T-helper 1 cell treated with Interleukin-12 subunit alpha and Interleukin-12 subunit beta and Interleukin-4 antibody, amounts not matched to agents 30 μg/mL and 1 μg/mL, for 36 hours (primary cell): ENCODE measurements around the gene ASB16.

Experiments
- H3K27ac Mint-ChIP-seq: one replicate; pipeline ENCODE4 v1.8.0; 2021; ENCODE audit warnings: mild to moderate bottlenecking, mixed read lengths
- H3K27me3 Mint-ChIP-seq: one replicate; pipeline ENCODE4 v1.8.0; 2021; ENCODE audit warnings: low read depth, mixed read lengths
- H3K36me3 Mint-ChIP-seq: one replicate; pipeline ENCODE4 v1.8.0; 2021; ENCODE audit warnings: low read depth, mixed read lengths
- H3K4me1 Mint-ChIP-seq: one replicate; pipeline ENCODE4 v1.8.0; 2021; ENCODE audit warnings: low read depth, mixed read lengths
- H3K4me3 Mint-ChIP-seq: one replicate; pipeline ENCODE4 v1.8.0; 2021; ENCODE audit warnings: mild to moderate bottlenecking, moderate library complexity, mixed read lengths
- H3K9me3 Mint-ChIP-seq: one replicate; pipeline ENCODE4 v1.8.0; 2021; ENCODE audit warnings: mixed read lengths

ASB16 gene

DNA sequence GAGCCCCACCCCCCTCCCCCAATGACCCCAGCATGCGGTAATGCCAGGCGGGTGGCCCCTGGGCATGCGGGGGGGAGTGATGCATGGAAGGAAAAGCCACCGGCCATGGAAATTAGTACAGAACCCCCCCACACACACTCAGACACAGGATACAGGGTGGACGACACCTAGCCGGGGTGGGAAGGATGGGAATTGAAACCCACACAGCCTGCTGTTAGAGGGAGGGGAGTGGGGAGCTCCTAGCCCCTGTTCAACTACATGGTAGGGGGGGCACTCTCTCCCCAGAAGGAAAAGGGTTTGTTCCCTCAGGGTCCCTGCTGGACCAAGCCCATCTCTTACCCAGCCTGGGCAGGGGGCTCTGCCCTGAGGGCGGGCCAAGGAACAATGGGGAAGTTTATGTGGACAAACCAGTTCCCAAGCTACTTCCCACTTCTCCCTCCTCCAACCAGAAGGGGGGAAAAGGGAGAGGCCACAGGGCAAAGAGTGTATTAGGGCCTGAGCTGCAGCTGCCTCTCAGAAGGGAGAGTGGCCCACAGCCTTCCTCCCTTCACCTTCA lies 21.5 kb downstream of the ASB16 start:
- no peak overlapping the region for H3K27ac Mint-ChIP-seq
- no peaks in the 10 kb centered on the region for H3K9me3 Mint-ChIP-seq
- no peaks in the 10 kb centered on the region for H3K27me3 Mint-ChIP-seq
- H3K4me3 Mint-ChIP-seq, result no peak overlapping the region
- H3K36me3 Mint-ChIP-seq, result peaks cover 38% of the 10 kb centered on the region
- peaks cover 18% of the 10 kb centered on the region for H3K4me1 Mint-ChIP-seq

DNA sequence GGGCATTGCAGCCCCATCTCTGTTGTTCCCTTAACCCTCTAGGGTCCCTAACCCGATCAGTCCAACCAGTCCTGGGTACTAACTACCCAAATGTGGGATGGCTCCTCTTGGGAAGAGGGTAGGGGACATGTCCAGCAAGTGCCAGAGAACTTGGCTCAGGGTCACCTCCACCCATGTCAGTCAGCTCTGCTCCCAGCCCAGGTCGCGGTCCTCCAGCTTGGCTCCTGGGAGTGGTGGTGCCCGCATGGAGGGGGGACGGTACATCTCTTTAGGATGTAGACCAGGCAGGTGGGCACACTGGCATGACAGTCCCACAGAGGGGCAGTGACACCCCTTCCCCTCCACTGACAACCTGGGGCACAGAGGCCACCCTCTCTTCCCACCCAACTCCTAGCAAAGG lies 22.2 kb downstream of the ASB16 start:
- Mint-ChIP-seq H3K4me3 (no peak overlapping the region), H3K36me3 (peaks cover 44% of the 10 kb centered on the region), H3K27me3 (no peaks in the 10 kb centered on the region), H3K27ac (no peak overlapping the region), H3K4me1 (peaks cover 19% of the 10 kb centered on the region), H3K9me3 (no peaks in the 10 kb centered on the region)

DNA sequence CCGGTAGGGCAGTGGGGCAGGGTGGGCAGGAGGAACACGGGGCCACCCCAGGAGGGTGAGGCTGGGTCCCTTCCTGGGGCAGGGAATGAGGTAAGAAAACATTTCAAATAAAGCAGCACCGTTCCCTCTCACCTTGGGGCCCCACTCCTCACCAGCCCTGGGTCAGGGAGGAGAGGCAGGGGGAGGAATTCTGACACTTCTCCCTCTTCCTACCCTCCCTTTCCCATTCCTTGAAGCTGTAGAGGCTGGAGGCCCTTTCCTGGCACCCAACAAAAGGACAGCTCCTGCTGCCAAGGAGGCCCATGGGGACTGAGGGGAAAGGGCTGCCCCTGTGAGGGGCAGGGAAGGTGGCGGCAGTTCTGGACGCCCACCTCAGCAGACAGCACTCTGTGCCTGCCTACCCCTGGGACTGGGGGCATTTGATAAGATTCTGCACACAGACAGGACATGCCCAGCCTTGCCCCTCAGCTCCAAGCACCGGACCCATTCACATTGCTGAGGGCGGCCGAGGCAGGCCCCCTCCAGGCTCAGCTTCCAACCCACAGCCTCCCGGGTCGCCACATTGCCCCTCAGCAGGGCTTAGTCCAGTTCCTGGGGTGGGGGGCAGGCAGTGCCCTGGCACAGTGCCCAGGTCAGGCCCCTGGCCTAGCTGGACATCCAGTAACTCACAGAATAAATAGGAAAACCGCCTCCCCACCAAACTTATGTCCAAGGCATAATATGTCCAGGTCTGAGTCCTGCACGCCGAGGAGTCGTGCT lies 23.0 kb downstream of the ASB16 start:
- H3K27ac Mint-ChIP-seq, result no peak overlapping the region
- peaks cover 17% of the 10 kb centered on the region for H3K4me1 Mint-ChIP-seq
- H3K4me3 Mint-ChIP-seq, result no peak overlapping the region
- H3K27me3 Mint-ChIP-seq, result no peaks in the 10 kb centered on the region
- no peaks in the 10 kb centered on the region for H3K9me3 Mint-ChIP-seq
- H3K36me3 Mint-ChIP-seq, result peaks cover 47% of the 10 kb centered on the region

DNA sequence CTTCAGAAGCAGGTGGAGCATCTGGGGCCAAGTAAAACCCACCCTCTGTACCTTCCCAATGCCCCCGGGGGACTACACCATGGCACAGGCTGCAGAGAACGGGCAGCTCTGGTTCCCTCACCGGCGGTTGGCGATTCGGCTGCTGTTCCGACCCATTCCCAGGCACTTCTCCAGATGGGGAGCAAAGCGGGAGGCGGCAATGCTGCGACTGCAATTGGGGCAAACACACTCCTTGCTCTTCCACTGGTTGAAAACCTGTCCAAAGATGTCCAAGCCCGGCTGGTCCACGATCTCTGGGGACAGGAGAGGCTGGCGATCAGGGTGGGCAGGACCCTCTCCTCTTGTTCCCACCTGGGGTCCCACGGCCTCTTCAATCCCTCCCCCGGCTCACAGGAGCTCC lies 26.6 kb downstream of the ASB16 start:
- Mint-ChIP-seq H3K27me3 (no peaks in the 10 kb centered on the region), H3K27ac (no peak overlapping the region), H3K9me3 (no peaks in the 10 kb centered on the region), H3K36me3 (peaks cover 37% of the 10 kb centered on the region), H3K4me1 (peaks cover 23% of the 10 kb centered on the region), H3K4me3 (peak overlapping the region; percentile 90)

DNA sequence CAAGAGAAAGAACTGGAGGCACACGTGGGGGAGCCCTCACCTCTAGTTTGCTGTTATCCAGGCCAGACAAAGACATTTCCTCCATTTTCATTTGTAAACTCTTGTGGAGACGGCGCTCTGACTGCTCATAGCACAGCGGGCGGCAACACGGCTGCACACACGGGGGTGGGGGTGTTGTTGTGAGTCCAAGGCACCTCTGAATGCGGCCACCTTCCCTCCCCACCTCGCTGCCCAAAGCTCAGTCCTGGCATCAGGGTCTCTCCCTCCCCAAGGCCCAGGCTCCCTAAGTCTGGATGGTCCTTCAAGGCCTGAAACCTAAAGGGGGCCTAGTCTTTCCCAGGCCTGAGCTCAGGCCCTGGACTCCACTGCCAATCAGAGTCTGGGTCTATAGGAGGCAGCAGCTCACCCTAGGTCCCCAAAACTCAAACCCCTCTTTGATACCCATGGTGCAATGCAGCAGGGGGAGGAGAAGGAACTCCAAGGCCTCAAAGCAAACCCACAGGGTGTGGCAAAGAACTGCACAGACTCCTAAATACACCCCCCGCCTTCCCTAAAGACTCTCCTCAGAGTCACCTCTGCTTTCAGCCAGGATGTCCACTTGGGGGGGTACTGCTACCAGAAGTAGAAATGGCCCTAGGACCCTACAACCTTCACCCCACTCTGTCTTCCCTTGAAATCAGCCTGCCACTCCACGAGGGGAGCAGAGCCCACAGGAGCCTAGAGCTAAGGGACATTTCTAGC lies 27.6 kb downstream of the ASB16 start:
- Mint-ChIP-seq H3K4me1 (peaks cover 26% of the 10 kb centered on the region), H3K36me3 (peaks cover 34% of the 10 kb centered on the region), H3K9me3 (no peaks in the 10 kb centered on the region), H3K27me3 (no peaks in the 10 kb centered on the region), H3K27ac (peak overlapping the region; percentile 76), H3K4me3 (peak overlapping the region; percentile 90)

DNA sequence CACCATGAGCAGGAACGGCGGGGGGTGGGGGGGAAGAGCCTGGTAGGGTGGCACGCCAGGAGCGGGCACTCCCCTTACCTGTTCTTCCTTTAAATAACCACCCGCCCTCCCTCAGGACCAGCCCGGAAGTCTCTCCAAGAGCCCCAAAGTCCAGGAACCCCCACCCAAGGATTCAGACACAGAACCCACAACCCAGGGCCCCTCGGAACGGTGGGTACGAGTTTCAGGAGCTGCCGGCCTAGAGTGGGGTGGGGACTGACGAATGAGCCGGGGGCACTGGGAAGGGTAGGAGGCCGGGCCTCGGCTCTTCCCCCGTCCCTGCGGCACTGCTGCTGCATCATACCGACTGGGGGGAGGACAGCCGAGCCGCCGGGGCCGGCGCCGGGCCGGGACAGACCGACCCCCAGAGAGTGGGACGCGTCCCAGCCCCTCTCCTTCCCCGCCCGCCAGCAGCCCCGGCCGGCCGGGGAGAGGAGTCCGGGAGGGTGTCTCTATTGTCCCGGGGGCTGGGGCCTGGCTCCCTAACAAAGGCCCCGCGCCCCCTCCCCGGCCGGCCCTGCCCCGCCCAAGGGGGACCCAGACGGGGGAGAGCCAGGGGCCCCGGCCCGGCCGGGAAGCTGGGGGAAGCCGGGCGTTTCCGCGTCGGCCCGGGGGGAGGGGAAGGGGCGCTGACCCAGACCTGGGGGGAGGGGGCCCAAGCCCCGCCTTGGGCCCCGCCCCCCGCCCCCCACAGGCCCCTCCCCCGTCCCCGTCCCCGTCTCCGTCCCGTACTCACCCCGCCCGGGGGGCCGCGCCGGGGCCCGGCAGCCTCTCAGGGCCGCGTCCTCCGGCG lies 28.4 kb downstream of the ASB16 start:
- H3K4me1 Mint-ChIP-seq, result peaks cover 34% of the 10 kb centered on the region
- peak overlapping the region; percentile 76 for H3K27ac Mint-ChIP-seq
- peak overlapping the region; percentile 90 for H3K4me3 Mint-ChIP-seq
- H3K27me3 Mint-ChIP-seq, result no peaks in the 10 kb centered on the region
- no peaks in the 10 kb centered on the region for H3K9me3 Mint-ChIP-seq
- H3K36me3 Mint-ChIP-seq, result peaks cover 35% of the 10 kb centered on the region

DNA sequence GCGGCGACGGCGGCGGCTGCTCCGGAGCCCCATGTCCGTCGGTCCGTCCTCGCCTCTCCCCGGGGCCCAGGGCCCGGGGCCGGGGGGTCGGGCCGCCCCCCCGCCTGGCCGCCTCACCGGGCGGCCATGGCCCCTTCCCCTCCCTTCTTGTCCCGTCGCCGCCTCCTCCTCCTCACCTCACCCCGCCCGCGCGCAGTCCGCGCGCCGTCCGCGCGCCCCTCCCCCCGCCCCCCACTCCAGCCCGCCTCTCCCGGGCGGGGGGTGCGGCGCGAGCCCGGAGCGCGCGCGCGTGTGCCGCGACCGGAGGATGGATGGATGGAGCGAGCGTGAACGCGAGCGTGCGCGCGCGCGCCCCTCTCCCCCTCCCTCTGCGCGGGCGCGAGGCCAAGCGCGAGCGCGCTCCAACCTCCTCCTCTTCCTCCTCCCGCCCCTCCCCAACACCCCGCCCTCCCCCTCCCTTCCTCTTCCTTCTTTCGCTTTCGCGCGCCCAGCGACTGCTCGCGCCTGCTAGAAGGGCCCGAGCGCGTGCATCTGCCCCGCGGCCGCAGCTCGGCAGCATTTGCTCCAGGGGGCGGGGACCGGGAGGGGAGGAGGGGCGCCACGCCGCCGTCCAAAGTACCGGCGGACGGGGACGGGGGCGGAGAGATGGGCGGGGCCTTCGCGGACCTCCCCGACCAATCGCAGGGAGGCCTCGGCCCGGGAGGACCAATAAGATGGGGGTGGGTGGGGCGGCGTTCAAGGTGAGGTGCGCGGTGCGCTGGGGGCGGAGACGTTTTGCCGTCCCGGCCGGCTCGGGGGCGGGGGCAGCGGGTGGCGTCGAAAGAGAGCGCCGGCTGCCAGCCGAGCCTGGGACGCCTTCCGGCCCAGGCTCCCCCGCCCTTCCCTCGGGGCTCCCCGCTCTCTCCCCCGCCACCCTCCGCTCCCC lies 29.3 kb downstream of the ASB16 start, which contains the start of gene ATXN7L3:
Gene ATXN7L3 (minus strand): TSS at position 332 of the 925 bp plus-strand sequence. CDS start 1,814 bp downstream, outside the sequence.
- Mint-ChIP-seq H3K9me3 (no peaks in the 10 kb centered on the region), H3K27ac (peak within 1 kb of the TSS; percentile 93)

DNA sequence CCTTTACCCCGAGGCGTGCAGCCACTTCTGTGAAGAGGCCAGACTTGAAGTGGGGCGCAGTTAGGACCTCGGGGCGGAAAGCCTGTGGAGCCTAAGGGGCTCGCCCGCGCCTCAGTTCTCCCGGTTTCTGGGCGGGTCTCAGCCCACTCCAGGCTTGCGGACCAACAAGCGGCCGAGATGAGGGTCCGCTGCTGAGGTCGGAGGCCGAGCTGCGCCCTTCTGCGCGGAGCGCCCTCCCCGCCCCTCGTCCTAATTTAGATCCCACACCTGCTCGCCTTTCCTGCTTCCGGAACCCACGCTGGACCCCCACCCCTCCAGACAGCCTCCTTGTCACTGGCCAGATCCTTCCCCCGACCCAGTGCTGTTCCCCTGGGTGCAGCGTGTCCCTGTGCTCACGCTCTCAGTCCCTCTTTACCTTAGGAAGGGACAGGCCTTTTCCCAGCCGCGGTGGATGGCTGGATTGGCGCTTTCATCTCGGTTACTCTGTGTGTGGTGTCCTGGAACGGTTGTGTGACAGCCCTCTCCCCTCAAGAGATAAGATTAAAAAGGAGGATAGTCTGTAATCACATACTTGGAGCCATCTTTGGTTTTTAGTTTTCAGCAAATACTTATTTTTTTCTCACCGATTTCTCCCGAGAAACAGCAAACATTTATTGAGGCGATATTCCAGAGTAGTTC lies 30.1 kb downstream of the ASB16 start:
- no peaks in the 10 kb centered on the region for H3K27me3 Mint-ChIP-seq
- H3K4me3 Mint-ChIP-seq, result peak overlapping the region; percentile 90
- peak overlapping the region; percentile 93 for H3K27ac Mint-ChIP-seq
- H3K36me3 Mint-ChIP-seq, result peaks cover 23% of the 10 kb centered on the region
- no peaks in the 10 kb centered on the region for H3K9me3 Mint-ChIP-seq
- peaks cover 37% of the 10 kb centered on the region for H3K4me1 Mint-ChIP-seq

More for the DNA sequence above, 29.3 kb downstream of the ASB16 start, which contains the start of gene ATXN7L3:
- H3K27me3 Mint-ChIP-seq, result no peaks in the 10 kb centered on the region
- peak within 1 kb of the TSS; percentile 90 for H3K4me3 Mint-ChIP-seq
- peaks cover 27% of the 10 kb centered on the region for H3K36me3 Mint-ChIP-seq
- peaks cover 39% of the 10 kb centered on the region for H3K4me1 Mint-ChIP-seq

DNA sequence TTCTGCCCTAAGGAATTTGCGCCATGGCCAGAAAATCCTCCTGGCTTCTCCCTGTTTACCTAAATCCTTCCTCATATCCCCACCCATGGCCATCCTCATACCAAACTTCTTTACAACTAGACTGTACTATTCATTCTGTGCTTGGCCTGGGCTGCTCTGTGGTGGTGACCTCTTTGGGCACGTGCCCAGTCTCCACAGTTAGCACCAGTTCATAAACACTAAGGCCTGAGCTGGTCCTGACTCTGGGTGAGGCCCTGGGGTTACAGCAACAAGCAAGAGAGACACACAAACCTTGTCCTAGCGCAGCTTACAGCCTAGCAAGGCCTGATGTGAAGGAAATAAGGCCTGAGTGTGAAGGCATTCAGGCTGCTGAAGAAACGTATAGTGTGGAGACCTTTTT lies 32.3 kb downstream of the ASB16 start:
- Mint-ChIP-seq H3K36me3 (peaks cover 20% of the 10 kb centered on the region), H3K4me3 (peak overlapping the region; percentile 49), H3K9me3 (no peaks in the 10 kb centered on the region), H3K4me1 (peaks cover 33% of the 10 kb centered on the region), H3K27ac (peak overlapping the region; percentile 58), H3K27me3 (no peaks in the 10 kb centered on the region)

DNA sequence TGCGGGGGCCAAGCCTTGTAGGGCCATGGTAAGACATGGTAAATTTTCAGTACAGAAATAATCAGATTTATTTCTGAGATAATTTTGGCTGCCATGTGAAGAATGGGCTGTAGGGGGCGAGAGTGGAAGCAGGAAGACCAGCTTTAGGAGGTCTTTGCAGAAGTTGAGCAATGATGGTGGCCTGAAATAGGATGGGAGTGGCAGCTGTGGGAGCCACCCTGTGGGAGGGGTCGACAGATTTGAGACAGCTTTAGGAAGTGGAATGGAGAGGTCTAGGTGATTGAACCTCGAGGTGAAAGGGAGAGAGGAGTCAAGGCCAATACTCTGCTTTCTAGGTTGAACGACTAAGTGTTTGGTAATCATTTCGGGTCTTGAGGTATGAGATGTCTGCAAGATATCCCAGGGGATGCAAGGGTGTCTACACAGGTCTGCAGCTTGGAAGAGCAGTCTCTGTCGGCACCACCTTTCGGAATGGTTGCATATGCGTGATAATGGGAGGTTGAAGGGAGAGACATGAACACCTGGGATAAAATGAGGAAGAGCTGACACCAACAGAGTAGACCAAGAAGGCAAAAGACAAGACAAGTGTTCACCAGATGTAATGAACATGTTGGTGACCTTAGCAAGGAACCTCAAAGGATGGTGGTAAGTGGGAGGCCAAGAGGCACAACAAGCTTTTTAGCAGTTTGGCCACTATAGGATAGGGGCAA lies 33.4 kb downstream of the ASB16 start:
- Mint-ChIP-seq H3K4me1 (peaks cover 31% of the 10 kb centered on the region), H3K4me3 (peak overlapping the region; percentile 32), H3K27ac (peak overlapping the region; percentile 64), H3K27me3 (no peaks in the 10 kb centered on the region), H3K9me3 (no peaks in the 10 kb centered on the region), H3K36me3 (peaks cover 24% of the 10 kb centered on the region)

DNA sequence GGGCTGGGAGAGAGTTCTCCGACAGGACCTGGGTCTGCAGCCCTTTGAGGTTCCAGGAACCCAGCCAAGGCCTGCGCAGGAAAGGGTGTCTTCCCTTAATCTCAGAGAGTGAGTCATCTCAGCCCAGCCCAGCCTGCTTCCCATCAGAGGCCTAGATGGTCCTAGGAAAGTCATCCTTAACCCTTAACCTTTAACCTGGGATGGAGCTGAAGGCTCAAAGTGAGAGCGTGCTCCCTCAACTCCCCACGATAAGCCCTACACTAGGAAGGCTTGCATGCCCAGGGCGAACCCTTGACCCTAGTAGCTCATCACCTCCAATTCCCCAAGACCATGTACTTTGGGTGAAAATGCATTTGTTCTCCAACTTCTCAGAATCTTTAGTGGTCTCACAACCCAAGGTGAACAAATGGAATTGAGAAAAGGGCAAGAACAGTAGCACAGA lies 34.0 kb downstream of the ASB16 start:
- no peaks in the 10 kb centered on the region for H3K27me3 Mint-ChIP-seq
- no peak overlapping the region for H3K27ac Mint-ChIP-seq
- H3K9me3 Mint-ChIP-seq, result no peaks in the 10 kb centered on the region
- peaks cover 27% of the 10 kb centered on the region for H3K36me3 Mint-ChIP-seq
- H3K4me1 Mint-ChIP-seq, result peaks cover 31% of the 10 kb centered on the region
- no peak overlapping the region for H3K4me3 Mint-ChIP-seq

DNA sequence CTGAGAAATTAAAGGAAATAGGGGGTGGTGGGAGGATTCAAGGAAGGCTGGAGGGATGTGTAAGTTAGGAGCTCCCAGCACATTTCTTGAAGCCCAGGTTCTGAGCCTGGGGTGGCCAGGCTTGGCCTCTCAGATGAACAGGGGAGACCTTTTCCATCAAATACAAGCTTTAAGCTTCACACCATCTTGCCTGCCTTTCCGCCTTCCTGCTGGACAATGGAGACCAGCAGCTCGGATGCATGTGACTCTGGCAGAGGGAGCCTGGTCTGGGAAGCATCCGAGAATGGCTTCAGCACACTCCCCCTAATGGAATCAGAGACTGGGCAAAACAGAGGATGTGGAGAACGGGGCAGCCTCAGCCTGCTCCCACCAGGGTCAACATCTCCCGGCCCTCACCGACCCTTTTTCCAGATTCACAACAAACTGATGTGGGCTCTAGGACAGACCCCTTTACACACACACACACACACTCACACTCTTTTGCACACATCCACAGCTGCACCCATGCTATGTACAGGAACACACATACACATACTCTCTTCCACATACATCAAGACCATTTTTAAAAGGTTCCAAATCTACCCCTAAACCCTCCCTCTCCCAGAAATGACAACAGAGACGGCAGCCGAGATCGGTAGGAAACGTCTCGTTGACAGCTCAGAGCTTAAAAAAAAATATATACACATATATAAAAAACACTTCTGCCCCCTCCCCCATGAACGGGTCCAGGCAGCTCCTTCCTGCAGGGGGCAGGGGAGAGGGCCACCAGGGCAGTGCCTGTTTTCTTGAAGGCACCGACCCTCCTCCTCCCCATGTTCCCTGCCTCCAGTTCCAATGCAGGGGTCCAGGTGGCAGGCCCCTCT lies 35.7 kb downstream of the ASB16 start:
- peak overlapping the region; percentile 61 for H3K27ac Mint-ChIP-seq
- H3K27me3 Mint-ChIP-seq, result no peaks in the 10 kb centered on the region
- peaks cover 37% of the 10 kb centered on the region for H3K36me3 Mint-ChIP-seq
- H3K4me1 Mint-ChIP-seq, result peaks cover 33% of the 10 kb centered on the region
- H3K9me3 Mint-ChIP-seq, result no peaks in the 10 kb centered on the region
- no peak overlapping the region for H3K4me3 Mint-ChIP-seq
